Measurements from ENCODE around the gene SCRG1. TPM values are rescaled to one million over a fixed set of nuclear protein-coding genes. Genes with fewer than 3 reads are reported as not detected.

SCRG1 gene
- total RNA-seq (under 1 TPM in 7 of 9 donors, not detected in 2; 0.14 to 0.76 (median 0.21) TPM), polyA plus RNA-seq (1 to 10 TPM in 1 of 3 donors, under 1 TPM in 2; 0.40 to 1.9 (median 0.54) TPM)
- long read RNA-seq, donor 1, result 0 reads
- long read RNA-seq, donor 2, result 0 reads
- long read RNA-seq, donor 3, full-length matches to known transcripts, result 1 of 1 reads
- long read RNA-seq, donor 3, partial matches to known transcripts, result 0 of 1 reads
- long read RNA-seq, donor 3, other reads (novel, unspliced or antisense), result 0 of 1 reads
- long read RNA-seq, donor 4, result 0 reads
- long read RNA-seq, donor 5, result 0 reads
- long read RNA-seq, donor 6, full-length matches to known transcripts, result 10 of 10 reads
- long read RNA-seq, donor 6, partial matches to known transcripts, result 0 of 10 reads
- long read RNA-seq, donor 6, other reads (novel, unspliced or antisense), result 0 of 10 reads
- long read RNA-seq, donor 7, result 0 reads
- long read RNA-seq, donor 8, result 0 reads
- long read RNA-seq, donor 9, result 0 reads
- long read RNA-seq, donor 10, result 0 reads

GRCh38 chr4:173398779-173399415 lies at the start of gene SCRG1:
Gene SCRG1, minus strand, starts transcription at chr4:173399116. Its CDS starts 7,702 bp downstream, at chr4:173391414.
- Histone ChIP-seq H3K27ac (no peak within 1 kb of the TSS), H3K27me3 (no peaks in the 10 kb centered on the region), H3K4me1 (replicated peaks in 1 of 2) (no peaks in the 10 kb centered on the region), H3K36me3 (replicated peaks in 1 of 2) (no peaks in the 10 kb centered on the region), H3K4me3 (no peak within 1 kb of the TSS), H3K9me3 (replicated peaks in 1 of 3) (no peaks in the 10 kb centered on the region)
- 64 to 74% (median 70%) methylated on average over 4 of the region's 4 CpGs for WGBS, 4 donors
- DNase-seq, result no peak
- intact Hi-C loops (cut with DNase I), result no loop called here
- TF ChIP-seq, protein P1, sequence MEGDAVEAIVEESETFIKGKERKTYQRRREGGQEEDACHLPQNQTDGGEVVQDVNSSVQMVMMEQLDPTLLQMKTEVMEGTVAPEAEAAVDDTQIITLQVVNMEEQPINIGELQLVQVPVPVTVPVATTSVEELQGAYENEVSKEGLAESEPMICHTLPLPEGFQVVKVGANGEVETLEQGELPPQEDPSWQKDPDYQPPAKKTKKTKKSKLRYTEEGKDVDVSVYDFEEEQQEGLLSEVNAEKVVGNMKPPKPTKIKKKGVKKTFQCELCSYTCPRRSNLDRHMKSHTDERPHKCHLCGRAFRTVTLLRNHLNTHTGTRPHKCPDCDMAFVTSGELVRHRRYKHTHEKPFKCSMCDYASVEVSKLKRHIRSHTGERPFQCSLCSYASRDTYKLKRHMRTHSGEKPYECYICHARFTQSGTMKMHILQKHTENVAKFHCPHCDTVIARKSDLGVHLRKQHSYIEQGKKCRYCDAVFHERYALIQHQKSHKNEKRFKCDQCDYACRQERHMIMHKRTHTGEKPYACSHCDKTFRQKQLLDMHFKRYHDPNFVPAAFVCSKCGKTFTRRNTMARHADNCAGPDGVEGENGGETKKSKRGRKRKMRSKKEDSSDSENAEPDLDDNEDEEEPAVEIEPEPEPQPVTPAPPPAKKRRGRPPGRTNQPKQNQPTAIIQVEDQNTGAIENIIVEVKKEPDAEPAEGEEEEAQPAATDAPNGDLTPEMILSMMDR (IDR thresholded peaks at IDR 0.05), result no peak
- no peak for TF ChIP-seq POLR2A (IDR thresholded peaks at IDR 0.05)

DNA sequence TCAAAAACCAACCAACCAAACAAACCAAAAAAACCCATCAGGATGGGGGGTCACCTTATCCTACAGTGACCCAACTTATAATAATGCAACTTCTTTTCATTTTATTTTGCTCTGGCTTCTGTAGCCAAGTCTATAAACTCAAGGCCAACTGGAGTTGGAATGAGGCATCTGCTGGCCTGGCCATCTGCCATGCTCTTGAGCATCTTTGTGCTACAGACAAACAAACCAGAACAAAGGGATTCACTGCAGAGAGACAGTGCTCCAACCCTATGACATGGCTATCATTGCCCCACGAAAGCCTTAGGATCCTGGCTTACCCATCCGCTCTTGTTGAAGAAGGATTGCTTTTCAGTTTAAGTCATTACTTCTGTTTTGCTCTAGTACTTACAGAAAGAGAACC lies 49.2 kb upstream of the SCRG1 start:
- Histone ChIP-seq H3K27ac (no peak overlapping the region), H3K27me3 (no peaks in the 10 kb centered on the region), H3K36me3 (replicated peaks in 1 of 2) (no peaks in the 10 kb centered on the region), H3K4me3 (no peak overlapping the region), H3K9me3 (replicated peaks in 1 of 3) (no peaks in the 10 kb centered on the region), H3K4me1 (replicated peaks in 1 of 2) (peaks cover 0 to 13% of the 10 kb centered on the region in 2 donors)
- 29 to 64% (median 48%) methylated on average over 2 of the region's 2 CpGs for WGBS, 4 donors
- DNase-seq, result peak; percentile 42 to 89 (median 59)
- no peak for TF ChIP-seq POLR2A (IDR thresholded peaks at IDR 0.05)
- TF ChIP-seq, protein P1 (IDR thresholded peaks at IDR 0.05), result no peak
- intact Hi-C loops (cut with DNase I), result no loop called here

- 89 to 96% (median 91%) methylated on average over 1 of the region's 1 CpG for WGBS, 4 donors
- Histone ChIP-seq H3K4me1 (replicated peaks in 1 of 2) (peaks cover 0 to 13% of the 10 kb centered on the region in 2 donors), H3K27ac (no peak overlapping the region), H3K4me3 (no peak overlapping the region), H3K36me3 (replicated peaks in 1 of 2) (no peaks in the 10 kb centered on the region), H3K9me3 (replicated peaks in 1 of 3) (no peaks in the 10 kb centered on the region), H3K27me3 (no peaks in the 10 kb centered on the region)
- intact Hi-C loops (cut with DNase I), result no loop called here
- TF ChIP-seq POLR2A (IDR thresholded peaks at IDR 0.05), result no peak
- TF ChIP-seq, protein P1 (IDR thresholded peaks at IDR 0.05), result no peak
- DNase-seq, result no peak
Measured at GRCh38 chr4:173446416-173446815, 47.5 kb upstream of the SCRG1 start.

DNA sequence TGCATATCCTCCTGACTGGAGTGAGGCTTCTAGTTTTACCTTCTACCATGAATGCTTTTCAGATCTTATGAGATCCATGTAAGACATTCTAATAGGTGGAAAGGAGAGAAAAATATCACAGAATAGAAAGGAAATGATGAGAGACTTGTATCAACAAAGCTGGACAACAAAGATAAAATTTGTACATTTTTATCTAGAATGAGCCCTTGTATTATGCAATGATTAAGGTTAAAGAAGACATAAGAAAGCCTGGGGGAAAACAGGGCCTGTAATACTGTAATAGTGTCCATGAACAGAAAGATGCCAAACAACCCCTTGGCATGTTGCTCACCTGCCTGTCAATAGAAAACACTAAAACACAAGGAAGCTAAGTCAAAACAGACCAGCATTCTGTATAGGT lies 44.2 kb upstream of the SCRG1 start:
- intact Hi-C loops (cut with DNase I), result no loop called here
- no peaks in the 10 kb centered on the region for H3K27me3 ChIP-seq
- H3K27ac ChIP-seq, result no peak overlapping the region
- H3K4me1 ChIP-seq (replicated peaks in 1 of 2), result peaks cover 0 to 6% of the 10 kb centered on the region in 2 donors
- H3K4me3 ChIP-seq, result no peak overlapping the region
- no peak for DNase-seq
- no peak for TF ChIP-seq POLR2A (IDR thresholded peaks at IDR 0.05)
- TF ChIP-seq, protein P1 (IDR thresholded peaks at IDR 0.05), result peak in 1 of 6 experiments; percentile 9
- no peaks in the 10 kb centered on the region for H3K36me3 ChIP-seq (replicated peaks in 1 of 2)
- H3K9me3 ChIP-seq (replicated peaks in 1 of 3), result no peaks in the 10 kb centered on the region

All from adrenal gland (tissue), 19 donors.